A673 (cell line): Measurements from ENCODE around the gene FSD1L.

Source experiments
- CTCF ChIP-seq: fragments of 300-800, 200-600 bp; sonication (generic); conservative IDR thresholded peaks from 2 replicates; pipeline ENCODE4 v1.5.1; 2017; ENCODE audit warnings: low read depth, mild to moderate bottlenecking, antibody characterized with exemption, low read length, moderate library complexity, mixed read lengths
- EZH2 ChIP-seq: fragments of 200-600 bp; sonication (generic); IDR thresholded peaks from 2 replicates; pipeline ENCODE4 v1.6.1; 2017; ENCODE audit warnings: borderline replicate concordance, low read depth, mild to moderate bottlenecking, mixed read lengths, antibody characterized with exemption, low read length; ENCODE audit not compliant: poor library complexity, severe bottlenecking

- TF ChIP-seq CTCF (peak; percentile 33; the same call in 1 of the 2 replicates), EZH2 (no peak)
These were observed 34.3 kb upstream of the FSD1L start for GRCh38 chr9:105413525-105413924.
